Testis (tissue), 2 donors: ENCODE measurements around the gene FCF1.

ENCODE experiments used
- CTCF ChIP-seq, 3 experiments: fragments of 450-650 bp in 2 of 3; fragments of 200-600 bp in 1 of 3; sonication (generic) in 1 of 3; IDR thresholded peaks; one replicate each; pipeline ENCODE4 v1.5.1; 2016 to 2019; ENCODE audit warnings: antibody characterized with exemption in 3 of 3, mild to moderate bottlenecking in 2 of 3, moderate library complexity in 1 of 3
- POLR2A ChIP-seq: fragments of 450-650 bp; IDR thresholded peaks from one replicate; pipeline ENCODE4 v1.6.1; 2017; ENCODE audit warnings: antibody characterized with exemption, mild to moderate bottlenecking, moderate library complexity

DNA sequence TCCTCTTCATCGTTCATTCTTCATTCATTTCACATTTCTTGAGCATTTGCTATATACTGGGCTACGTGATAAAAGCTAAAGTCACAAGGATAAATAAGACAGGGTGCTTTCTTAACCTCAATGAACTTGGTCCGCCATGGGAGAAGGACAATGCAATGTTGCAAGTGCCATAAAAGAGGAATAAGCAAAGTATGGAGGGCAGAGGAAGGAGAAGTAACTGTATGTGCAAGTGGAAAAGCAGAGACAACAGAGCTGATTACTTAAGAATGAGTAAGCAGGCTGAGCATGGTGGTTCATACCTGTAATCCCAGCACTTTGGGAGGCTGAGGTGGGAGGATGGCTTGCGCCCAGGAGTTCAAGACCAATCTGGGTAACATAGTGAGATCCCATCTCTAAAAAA lies 14.5 kb upstream of the FCF1 start:
- TF ChIP-seq CTCF (IDR thresholded peaks at IDR 0.05) (no peak), POLR2A (no peak)
